Ovary (tissue), 9 donors: ENCODE measurements around the gene HS3ST4. TPM values are rescaled to one million over a fixed set of nuclear protein-coding genes. Genes with fewer than 3 reads are reported as not detected.

Experiments
- DNase-seq, 5 donors: peaks; one replicate each; pipeline ENCODE4 v3.0.0-alpha.2; 2019 to 2020
- H3K27ac ChIP-seq, 2 donors: fragments of 200-600 bp; one replicate each; pipeline versions ENCODE4 v1.5.1 to v1.8.0; 2019 to 2022
- H3K27me3 ChIP-seq: fragments of 200-600 bp; one replicate; pipeline ENCODE4 v1.8.0; 2022
- H3K36me3 ChIP-seq: fragments of 200-600 bp; sonication (generic); one replicate; pipeline ENCODE4 v1.5.1; 2019
- H3K4me1 ChIP-seq: one replicate; pipeline ENCODE4 v1.8.1; 2013; ENCODE audit warnings: mild to moderate bottlenecking, moderate library complexity; ENCODE audit not compliant: insufficient read depth
- H3K4me3 ChIP-seq: fragments of 200-600 bp; sonication (generic); one replicate; pipeline ENCODE4 v1.5.1; 2017
- H3K9me3 ChIP-seq, 2 donors: fragments of 200-600 bp in 1 of 2; sonication (generic) in 1 of 2; one replicate each; pipeline versions ENCODE4 v1.5.1 to v1.8.1; 2013 to 2019; ENCODE audit warnings: mild to moderate bottlenecking in 1 of 2, moderate library complexity in 1 of 2
- EP300 ChIP-seq: sonication (generic); formaldehyde crosslinking; IDR thresholded peaks from one replicate; pipeline ENCODE4 v1.6.1; 2017; ENCODE audit warnings: antibody characterized with exemption
- POLR2A ChIP-seq: fragments of 450-650 bp; IDR thresholded peaks from one replicate; pipeline ENCODE4 v1.6.1; 2017; ENCODE audit warnings: antibody characterized with exemption, mild to moderate bottlenecking, moderate library complexity
- WGBS, 3 donors: extraction: QIAGEN DNeasy Blood & Tissue Kit in 1 of 3; methylation state at CpG; one replicate each; pipeline versions ENCODE4 v1.1.5 to v1.1.7; 2013 to 2017; 5-methylcytosine and 5-hydroxymethylcytosine counted together
- intact Hi-C, 4 donors: fragments of 100-400 bp; cut with DNase I; formaldehyde crosslinking; loops; one replicate each; pipeline versions ENCODE4 v1.11.0 to v1.15.1; 2022 to 2023
- polyA plus RNA-seq, 2 donors: library from polyadenylated mRNA; stranded (reverse); fragments of 200-250 nt in 1 of 2; fragments of 350-450 nt in 1 of 2; fragmentation: Illumina TruSeq in 1 of 2; extraction: RNeasy Lipid Tissue Mini Kit (QIAGEN cat#74804) in 1 of 2; gene quantifications; one replicate each; pipeline ENCODE4 v1.2.3, GENCODE V29; 2013 to 2014
- total RNA-seq, 7 donors: library from RNA; depleted of rRNA in 2 of 7; stranded (reverse); fragments of >200 nt in 2 of 7; fragmentation: NEBNext Ultra II Directional in 3 of 7; extraction: Animal tissue kit (Norgen Biotek cat#: 25700) in 3 of 7; gene quantifications; one replicate each; pipeline versions ENCODE4 v1.1.0 to v1.2.4, GENCODE V29; 2016 to 2023
- TF ChIP-seq, protein P1 (sequence below), 3 donors: fragments of 450-650 bp in 2 of 3; fragments of 200-600 bp in 1 of 3; IDR thresholded peaks; one replicate each; pipeline versions ENCODE4 v1.5.1 to v1.8.0; 2016 to 2022; ENCODE audit warnings: antibody characterized with exemption in 3 of 3, mild to moderate bottlenecking in 1 of 3
- donor health status: DM: no; HTN: no; CAD: no; lungs with moderate emphysema.
- donor health status: DM: no; HTN: no; CAD: no.
- donor health status: Bipolar disorder and iron deficiency.
- donor health status: DM: yes; HTN: yes; CAD: no.
- donor health status: DM: no; HTN: no; CAD: no.
- donor health status: DM: yes; HTN: yes; CAD: no.

The HS3ST4 gene
- total and polyA plus RNA-seq, 9 donors, result 0.10 to 0.34 TPM; not detected in 7

- TF ChIP-seq EP300 (no peak), POLR2A (no peak)
- TF ChIP-seq, protein P1, sequence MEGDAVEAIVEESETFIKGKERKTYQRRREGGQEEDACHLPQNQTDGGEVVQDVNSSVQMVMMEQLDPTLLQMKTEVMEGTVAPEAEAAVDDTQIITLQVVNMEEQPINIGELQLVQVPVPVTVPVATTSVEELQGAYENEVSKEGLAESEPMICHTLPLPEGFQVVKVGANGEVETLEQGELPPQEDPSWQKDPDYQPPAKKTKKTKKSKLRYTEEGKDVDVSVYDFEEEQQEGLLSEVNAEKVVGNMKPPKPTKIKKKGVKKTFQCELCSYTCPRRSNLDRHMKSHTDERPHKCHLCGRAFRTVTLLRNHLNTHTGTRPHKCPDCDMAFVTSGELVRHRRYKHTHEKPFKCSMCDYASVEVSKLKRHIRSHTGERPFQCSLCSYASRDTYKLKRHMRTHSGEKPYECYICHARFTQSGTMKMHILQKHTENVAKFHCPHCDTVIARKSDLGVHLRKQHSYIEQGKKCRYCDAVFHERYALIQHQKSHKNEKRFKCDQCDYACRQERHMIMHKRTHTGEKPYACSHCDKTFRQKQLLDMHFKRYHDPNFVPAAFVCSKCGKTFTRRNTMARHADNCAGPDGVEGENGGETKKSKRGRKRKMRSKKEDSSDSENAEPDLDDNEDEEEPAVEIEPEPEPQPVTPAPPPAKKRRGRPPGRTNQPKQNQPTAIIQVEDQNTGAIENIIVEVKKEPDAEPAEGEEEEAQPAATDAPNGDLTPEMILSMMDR (IDR thresholded peaks at IDR 0.05), result no peak
- Histone ChIP-seq H3K4me1 (no peaks in the 10 kb centered on the region), H3K27me3 (no peaks in the 10 kb centered on the region), H3K9me3 (no peaks in the 10 kb centered on the region), H3K36me3 (no peaks in the 10 kb centered on the region), H3K4me3 (no peak overlapping the region), H3K27ac (no peak overlapping the region)
- no peak for DNase-seq
- intact Hi-C loops, result no loop called here
- 33 to 35% (median 34%) methylated on average over 6 of the region's 6 CpGs for WGBS, 3 donors
Observed at GRCh38 chr16:25854141-25854540, 162.4 kb downstream of the HS3ST4 start.

DNA sequence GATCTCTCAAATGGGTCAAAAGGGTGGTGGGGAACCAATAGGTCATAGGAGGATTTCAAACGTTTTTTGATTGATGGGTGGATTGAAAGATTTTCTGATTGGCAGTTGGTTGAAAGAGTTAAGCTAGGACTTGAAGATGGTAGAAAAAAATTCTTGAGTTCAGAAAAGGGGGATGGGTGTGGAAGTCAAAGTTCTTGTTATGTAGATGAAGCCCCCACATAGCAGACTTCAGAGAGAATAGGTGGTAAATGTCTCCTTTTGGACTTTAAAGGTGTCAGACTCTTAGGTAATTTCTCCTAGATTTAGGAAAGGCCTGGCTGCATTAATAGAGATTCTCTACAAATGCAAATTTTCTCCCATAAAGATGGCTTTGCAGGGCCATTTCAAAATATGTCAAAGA lies 163.3 kb downstream of the HS3ST4 start:
- WGBS, 3 donors, result 0 to 7% (median 5%) methylated on average over 1 of the region's 1 CpG
- no peak overlapping the region for H3K27ac ChIP-seq
- no peak for DNase-seq
- TF ChIP-seq EP300, result no peak
- TF ChIP-seq, protein P1 (IDR thresholded peaks at IDR 0.05), result no peak
- TF ChIP-seq POLR2A, result no peak
- H3K27me3 ChIP-seq, result no peaks in the 10 kb centered on the region
- no peaks in the 10 kb centered on the region for H3K4me1 ChIP-seq
- H3K9me3 ChIP-seq, result no peaks in the 10 kb centered on the region
- no peaks in the 10 kb centered on the region for H3K36me3 ChIP-seq
- H3K4me3 ChIP-seq, result no peak overlapping the region
- intact Hi-C loops, result no loop called here

DNA sequence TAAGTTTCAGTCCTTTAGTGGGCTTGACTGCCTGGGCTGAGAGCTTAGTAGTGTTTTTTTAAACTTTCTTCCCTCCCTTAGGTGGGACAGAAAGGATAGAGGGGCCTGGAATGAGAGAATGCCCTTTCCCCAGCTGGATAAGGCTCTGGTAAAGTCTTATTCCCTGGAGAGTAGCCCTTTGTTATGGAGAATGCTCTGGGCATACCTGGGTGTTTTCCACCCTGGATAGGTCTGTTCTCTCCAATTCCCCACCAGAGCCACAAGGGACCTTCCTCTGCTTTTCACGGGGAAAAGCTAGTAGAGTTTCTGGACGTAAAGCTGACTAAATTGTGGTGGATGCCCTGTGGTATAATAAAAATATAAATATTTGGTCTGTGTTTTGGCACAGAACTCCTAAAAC lies 164.1 kb downstream of the HS3ST4 start:
- H3K4me3 ChIP-seq, result no peak overlapping the region
- no peaks in the 10 kb centered on the region for H3K9me3 ChIP-seq
- intact Hi-C loops, result no loop called here
- H3K4me1 ChIP-seq, result no peaks in the 10 kb centered on the region
- DNase-seq, result no peak
- no peak overlapping the region for H3K27ac ChIP-seq
- TF ChIP-seq, protein P1 (IDR thresholded peaks at IDR 0.05), result no peak
- WGBS, 3 donors, result 7 to 17% (median 7%) methylated on average over 2 of the region's 2 CpGs
- no peaks in the 10 kb centered on the region for H3K36me3 ChIP-seq
- H3K27me3 ChIP-seq, result no peaks in the 10 kb centered on the region

GRCh38 chr16:25859645-25860044 lies 167.9 kb downstream of the HS3ST4 start:
- Histone ChIP-seq H3K36me3 (no peaks in the 10 kb centered on the region), H3K4me1 (no peaks in the 10 kb centered on the region), H3K27me3 (no peaks in the 10 kb centered on the region), H3K27ac (no peak overlapping the region), H3K9me3 (no peaks in the 10 kb centered on the region), H3K4me3 (no peak overlapping the region)
- DNase-seq, result no peak
- TF ChIP-seq POLR2A (no peak), EP300 (no peak)
- TF ChIP-seq, protein P1 (IDR thresholded peaks at IDR 0.05), result no peak
- intact Hi-C loops, result no loop called here
- WGBS, 3 donors, result 34 to 53% (median 40%) methylated on average over 3 of the region's 3 CpGs

- H3K4me3 ChIP-seq, result no peak overlapping the region
- H3K9me3 ChIP-seq, result no peaks in the 10 kb centered on the region
- intact Hi-C loops, result no loop called here
- TF ChIP-seq, protein P1 (IDR thresholded peaks at IDR 0.05), result no peak
- no peak for TF ChIP-seq POLR2A
- no peak for TF ChIP-seq EP300
- 59 to 79% (median 68%) methylated on average over 2 of the region's 2 CpGs for WGBS, 3 donors
- H3K4me1 ChIP-seq, result no peaks in the 10 kb centered on the region
- H3K27ac ChIP-seq, result no peak overlapping the region
- H3K36me3 ChIP-seq, result no peaks in the 10 kb centered on the region
- H3K27me3 ChIP-seq, result no peaks in the 10 kb centered on the region
- DNase-seq, result no peak
Observed at GRCh38 chr16:25867041-25867440, 175.3 kb downstream of the HS3ST4 start.
